HG02938 (cell line): Measurements from ENCODE around the gene GNAS.
A peak's percentile ranks its signal among the peaks of the same experiment; 100 is the strongest.

Experiments used
- ATAC-seq: cut with Tn5 transposase; IDR thresholded peaks from one replicate; pipeline ENCODE4 v1.9.1; 2021; ENCODE audit warnings: mild to moderate bottlenecking, moderate library complexity; ENCODE audit not compliant: unreplicated experiment

The GNAS gene

GRCh38 chr20:58877976-58878360 is 25.5 kb downstream of the GNAS start:
- no peak for ATAC-seq

DNA sequence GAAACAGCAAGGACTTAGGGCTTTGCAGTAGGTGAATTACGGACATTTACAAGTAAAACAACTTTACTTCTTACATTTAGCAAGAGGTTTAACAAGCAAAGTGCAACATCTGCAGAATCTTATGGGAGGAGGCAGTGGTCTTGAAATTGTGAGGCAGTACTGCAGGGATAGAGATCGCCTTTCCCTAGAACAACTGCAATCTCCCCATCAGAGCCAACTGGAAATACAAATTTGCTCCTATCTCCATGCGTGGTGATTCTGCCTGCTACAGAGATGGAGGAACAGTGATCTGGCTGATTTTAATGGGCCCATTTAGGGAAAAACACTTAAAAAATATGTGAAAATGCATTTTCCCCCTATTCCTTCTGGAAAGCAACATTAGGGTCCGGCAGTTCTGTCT is 25.9 kb downstream of the GNAS start:
- ATAC-seq: no peak

DNA sequence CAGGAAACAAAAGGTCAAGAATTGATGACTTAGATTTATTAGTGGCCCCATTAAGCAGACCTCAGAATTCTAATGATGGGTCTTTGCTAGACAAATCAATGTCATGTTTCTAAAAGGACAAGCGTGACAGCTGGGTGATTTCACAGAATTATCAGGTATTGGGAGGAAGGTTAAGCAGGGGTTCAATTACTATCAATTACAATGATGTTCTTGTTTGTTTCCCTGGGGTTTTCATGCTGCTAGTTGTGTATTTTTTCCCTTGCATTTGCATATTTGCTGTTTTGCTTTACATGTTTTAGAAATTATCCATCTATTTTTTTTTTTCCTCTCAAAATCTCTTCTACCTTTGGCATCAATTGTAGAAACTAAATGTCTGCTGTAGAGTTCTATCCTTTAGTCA is 27.9 kb downstream of the GNAS start:
- ATAC-seq: no peak

DNA sequence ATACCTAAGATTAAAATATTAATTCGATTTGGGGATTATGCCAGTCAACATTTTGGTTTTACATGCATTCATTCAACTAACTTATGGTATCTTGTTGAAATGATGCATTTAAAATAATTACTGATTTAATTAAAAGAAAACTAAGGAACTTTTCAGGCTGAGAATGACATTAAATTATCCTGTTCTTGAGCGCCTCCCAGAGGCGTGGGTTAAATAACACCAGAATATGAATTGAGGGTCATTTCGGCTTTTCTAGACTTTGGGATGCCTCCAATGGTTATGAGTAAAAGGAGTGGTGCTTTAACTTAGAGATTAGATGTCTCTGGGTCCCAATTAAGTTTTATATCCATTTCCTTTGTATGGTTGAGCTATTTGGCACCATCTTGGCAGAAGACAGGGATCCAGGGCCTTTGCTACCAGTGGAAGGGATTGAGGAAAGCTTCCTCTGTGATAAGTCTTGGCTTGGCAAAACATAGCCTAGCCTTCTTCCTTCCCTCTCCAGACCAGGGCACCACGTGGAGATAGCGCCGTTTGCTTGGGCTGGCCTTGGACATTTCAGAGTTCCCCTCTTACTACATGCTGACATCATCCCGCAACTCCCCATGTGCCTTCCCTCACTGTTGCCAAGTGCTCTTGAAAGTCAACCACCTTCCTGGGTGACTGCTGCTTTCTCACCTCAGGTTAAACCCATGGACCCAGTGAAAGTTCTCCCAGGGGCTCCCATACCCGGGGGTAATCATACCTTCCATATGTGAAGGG is 28.7 kb downstream of the GNAS start:
- ATAC-seq: no peak

DNA sequence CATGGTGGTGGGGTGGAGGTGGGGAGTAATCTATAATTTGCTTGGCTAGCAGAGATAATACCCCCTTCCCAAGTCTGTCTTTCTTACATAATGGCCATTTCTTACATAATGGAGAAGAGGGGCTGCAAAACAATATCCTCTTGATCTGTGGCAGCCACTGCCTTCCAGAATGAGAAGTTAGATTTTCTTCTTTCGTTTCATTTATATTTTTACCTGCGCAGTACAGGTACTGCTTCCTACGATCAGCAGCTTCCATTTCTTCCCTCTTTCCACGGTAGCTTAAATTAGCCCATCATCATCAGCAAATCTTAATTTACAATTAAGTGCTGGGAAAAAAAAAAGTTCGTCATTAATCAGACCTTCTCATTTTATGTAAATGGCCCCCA is 30.2 kb downstream of the GNAS start:
- ATAC-seq: no peak

DNA sequence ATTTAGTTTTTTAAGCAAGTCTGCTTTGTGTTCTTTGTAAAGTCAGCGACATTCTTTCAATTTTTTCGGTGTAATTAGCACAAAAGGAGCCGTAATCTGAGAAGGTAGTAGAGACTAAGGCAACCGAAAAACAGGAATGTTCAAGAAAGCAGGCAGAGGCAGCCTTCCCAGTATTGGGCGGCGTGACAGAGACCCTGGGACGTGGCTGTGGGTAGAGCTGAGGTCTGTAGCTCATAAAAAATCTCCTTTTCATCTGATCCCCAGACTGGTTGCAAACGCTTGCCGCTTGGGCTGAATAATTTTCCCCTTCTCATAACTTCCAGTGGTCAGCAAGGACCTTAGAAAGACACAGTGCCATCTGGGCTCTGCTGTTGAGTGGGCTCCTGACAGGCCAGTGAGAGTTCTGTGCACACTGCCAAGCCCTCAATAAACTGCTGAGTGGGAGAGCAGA is 30.8 kb downstream of the GNAS start:
- ATAC-seq: no peak

- ATAC-seq: no peak
Measured at GRCh38 chr20:58884966-58885365, 32.5 kb downstream of the GNAS start.

GRCh38 chr20:58886546-58886945 is 34.0 kb downstream of the GNAS start:
- ATAC-seq: no peak

DNA sequence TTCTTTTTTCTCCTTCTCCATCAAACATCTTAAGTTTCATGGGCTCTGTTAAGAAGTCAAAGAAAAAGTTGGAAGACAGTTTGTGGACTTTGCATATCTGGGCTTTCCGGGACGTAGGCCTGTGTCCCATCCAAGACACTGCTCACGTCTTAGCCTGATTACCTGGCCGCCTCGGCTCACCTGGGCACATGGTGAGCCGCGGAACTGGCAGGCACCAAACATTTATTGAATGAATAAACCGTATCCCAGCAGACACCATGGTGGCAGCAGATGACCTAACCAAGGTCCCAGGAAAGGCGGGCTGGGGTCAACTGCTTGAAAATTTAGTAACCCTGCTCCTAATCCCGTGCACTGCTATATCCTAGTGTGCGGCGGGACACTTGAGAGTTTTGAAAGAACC is 35.6 kb downstream of the GNAS start:
- no peak for ATAC-seq

- ATAC-seq: peak; percentile 44
Measured at GRCh38 chr20:58888521-58889333, 36.2 kb downstream of the GNAS start.

DNA sequence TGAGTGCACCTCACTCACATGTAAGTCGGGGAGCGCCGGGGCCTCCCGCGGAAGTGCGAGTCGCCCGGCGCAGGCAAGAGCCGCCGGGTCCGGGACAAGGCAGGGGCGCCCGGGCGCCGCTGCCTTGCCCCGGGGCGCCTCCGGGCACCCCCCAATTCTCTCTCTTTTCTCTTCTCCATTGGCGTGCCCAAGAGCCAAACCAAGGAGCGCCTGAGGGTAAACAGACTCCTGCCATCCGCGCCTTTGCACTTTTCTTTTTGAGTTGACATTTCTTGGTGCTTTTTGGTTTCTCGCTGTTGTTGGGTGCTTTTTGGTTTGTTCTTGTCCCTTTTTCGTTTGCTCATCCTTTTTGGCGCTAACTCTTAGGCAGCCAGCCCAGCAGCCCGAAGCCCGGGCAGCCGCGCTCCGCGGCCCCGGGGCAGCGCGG is 36.8 kb downstream of the GNAS start:
- ATAC-seq: no peak

DNA sequence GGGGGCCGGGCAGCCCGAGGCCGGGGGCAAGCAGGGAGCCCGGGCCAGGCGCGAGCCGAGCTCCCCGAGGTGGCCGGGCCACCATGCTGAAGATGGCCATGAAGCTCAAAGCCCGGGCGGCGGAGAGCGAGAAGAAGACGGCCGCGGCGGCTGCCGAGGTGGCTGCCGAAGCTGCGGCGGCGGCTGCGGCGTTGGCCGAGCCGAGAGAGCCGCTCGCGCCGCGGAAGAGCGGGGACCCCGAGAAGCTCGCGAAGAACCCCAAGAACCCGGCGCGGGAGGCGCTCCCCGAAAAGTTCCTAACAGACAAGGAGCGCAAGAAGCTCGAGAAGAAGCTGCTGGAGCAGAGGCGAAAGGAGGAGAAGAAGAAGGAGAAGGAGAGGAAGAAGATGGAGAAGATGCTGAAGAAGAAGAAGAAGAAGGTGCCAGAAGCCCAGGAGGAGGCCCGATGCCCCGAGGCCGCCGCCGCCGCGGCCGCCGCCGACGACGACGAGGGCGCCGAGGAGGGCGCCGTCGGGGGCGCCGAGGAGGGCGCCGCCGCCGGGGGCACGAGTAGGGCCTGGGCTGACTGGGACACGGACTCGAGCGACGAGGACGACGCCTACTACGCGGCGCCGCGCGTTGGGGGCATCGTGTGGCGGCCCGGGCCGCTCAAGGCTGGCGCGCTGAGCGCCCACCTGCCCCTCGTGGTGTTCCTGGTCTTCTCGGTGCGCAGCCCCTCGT is 37.4 kb downstream of the GNAS start:
- ATAC-seq: no peak

- no peak for ATAC-seq
Measured at GRCh38 chr20:58890518-58891085, 38.1 kb downstream of the GNAS start.

GRCh38 chr20:58891086-58891717 is 38.7 kb downstream of the GNAS start:
- ATAC-seq: no peak

GRCh38 chr20:58891718-58892140 is 39.2 kb downstream of the GNAS start:
- no peak for ATAC-seq

DNA sequence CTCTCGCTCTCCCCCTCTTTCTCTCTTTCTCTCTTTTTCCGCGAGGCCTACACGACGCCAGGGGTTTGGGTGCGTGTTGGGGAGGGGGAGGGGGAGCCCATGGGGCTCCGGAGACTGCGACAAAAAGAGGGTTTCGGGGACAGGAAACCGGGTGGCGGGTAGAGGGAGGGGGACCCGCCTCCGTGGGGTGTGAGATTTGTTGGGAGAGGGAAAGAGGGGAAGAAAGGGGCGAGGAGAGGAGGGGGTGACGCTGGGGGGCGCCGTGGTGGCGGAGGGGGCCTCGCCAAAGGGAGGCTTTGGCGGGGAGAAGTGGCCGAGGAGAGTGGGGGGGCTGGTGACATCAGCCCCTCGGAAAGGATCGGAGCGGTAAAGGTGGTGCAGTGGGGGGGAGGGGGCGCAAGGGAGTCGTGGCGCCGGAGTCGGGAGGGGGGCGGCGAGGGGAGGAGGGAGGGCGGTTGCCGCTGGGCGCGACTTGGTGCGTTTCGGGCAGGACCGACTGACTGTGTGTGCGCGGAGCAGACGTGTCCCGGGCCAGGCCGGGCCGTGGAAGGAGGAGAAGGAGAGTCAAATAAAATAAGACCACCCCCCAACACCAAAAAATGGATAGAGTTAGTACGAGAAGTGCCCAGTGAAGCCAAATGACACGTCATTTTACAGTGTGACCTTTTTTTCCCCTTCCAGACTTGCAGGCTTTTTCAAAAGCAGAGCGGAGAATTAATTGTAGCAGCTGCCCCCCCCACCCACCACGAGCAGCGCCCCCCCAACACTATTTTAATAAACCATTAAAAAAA is 39.8 kb downstream of the GNAS start:
- ATAC-seq: no peak

DNA sequence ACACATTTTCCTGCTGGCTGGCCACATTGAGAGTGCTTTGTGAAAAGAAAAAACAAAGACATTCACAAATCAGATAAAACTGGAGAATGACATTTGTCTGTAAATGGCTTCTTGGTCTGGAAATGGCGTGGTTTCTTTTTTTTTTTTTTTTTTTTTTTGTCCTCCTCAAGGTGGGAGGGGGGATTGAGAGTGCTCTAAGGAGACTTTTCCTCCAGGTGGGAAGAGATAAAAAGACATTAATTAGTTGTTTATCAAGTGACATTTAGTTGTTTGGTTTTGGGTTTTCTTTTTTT is 40.4 kb downstream of the GNAS start:
- ATAC-seq: no peak

- ATAC-seq: no peak
Measured at GRCh38 chr20:58893355-58894120, 41.0 kb downstream of the GNAS start.

DNA sequence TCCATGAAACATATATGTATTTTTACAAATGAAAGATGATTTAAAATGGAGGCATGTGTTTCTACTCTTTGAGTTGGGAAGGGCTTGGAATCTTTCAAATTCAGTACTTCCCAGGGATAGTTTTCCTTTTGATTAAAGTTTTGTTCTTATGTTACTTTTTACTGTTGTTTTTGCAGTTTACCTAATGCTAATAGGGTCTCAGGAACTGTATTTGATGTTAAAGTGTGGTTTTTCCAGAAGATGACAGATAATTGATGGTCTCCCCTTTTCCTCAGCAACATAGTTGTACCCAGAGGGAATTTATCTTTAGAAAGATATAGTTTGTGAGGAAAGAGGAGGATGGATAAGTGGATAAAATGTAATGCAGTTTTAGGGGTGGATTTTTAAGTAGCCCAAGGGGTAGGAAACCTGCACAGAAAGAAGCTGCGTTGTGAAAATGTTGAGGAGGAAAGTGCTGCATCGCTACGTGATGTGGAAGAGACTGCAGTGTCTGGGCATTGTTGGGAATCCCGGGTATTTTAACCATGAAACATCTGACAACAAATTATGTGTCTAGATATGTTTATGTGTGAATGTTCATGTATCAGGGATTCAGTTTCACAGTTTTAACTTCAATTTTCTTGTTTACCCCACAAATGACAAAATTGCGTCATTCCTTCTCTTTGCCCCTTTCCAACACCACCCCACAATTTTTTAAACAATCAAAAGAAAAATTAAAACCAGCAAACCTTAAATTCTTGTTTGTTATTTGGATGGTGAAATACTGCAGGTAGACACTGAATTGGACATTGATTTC is 42.3 kb downstream of the GNAS start:
- no peak for ATAC-seq
